Fibroblast of peridontal ligament (primary cell): ENCODE results near the gene PMCH.
A peak's percentile ranks its signal among the peaks of the same experiment; 100 is the strongest.
"Not testable (repeated sequence)": the region's sequence is repeated elsewhere in the genome, so short reads cannot be mapped to it uniquely, and the experiment has no call there.

Source experiments
- DNase-seq: peaks from one replicate; pipeline ENCODE4 v3.0.0-alpha.2; 2010; ENCODE audit errors: extremely low read depth

The PMCH gene

GRCh38 chr12:102197789-102198188 is at the start of gene PMCH:
TSS of gene PMCH (minus strand) at chr12:102197833. CDS start at chr12:102197770, 63 bp downstream.
- DNase-seq, result peak; percentile 38

- DNase-seq, result not testable (repeated sequence)
Observed at GRCh38 chr12:102240859-102241258, 43.2 kb upstream of the PMCH start.

- peak; percentile 50 for DNase-seq
Observed at GRCh38 chr12:102234599-102234998, 37.0 kb upstream of the PMCH start.

GRCh38 chr12:102232446-102232845 is 34.8 kb upstream of the PMCH start:
- peak; percentile 90 for DNase-seq

- DNase-seq, result peak; percentile 50
Observed at GRCh38 chr12:102232036-102232435, 34.4 kb upstream of the PMCH start.

- no peak for DNase-seq
Observed at GRCh38 chr12:102227954-102228353, 30.3 kb upstream of the PMCH start.

- DNase-seq, result no peak
Observed at GRCh38 chr12:102220736-102221135, 23.1 kb upstream of the PMCH start.

- peak; percentile 77 for DNase-seq
Observed at GRCh38 chr12:102215992-102216691, 18.5 kb upstream of the PMCH start.

- DNase-seq, result no peak
Observed at GRCh38 chr12:102204025-102204424, 6.4 kb upstream of the PMCH start.

- no peak for DNase-seq
Observed at GRCh38 chr12:102202556-102202955, 4.9 kb upstream of the PMCH start.

GRCh38 chr12:102201436-102202061 is 3.9 kb upstream of the PMCH start:
- DNase-seq, result no peak

- no peak for DNase-seq
Observed at GRCh38 chr12:102195826-102196225, 1.8 kb downstream of the PMCH start.

GRCh38 chr12:102182635-102183034 is 15.0 kb downstream of the PMCH start:
- DNase-seq, result no peak

GRCh38 chr12:102174761-102175160 is 22.9 kb downstream of the PMCH start:
- no peak for DNase-seq

GRCh38 chr12:102174117-102174516 is 23.5 kb downstream of the PMCH start:
- no peak for DNase-seq

GRCh38 chr12:102172436-102172835 is 25.2 kb downstream of the PMCH start:
- DNase-seq, result peak; percentile 87

- DNase-seq, result no peak
Observed at GRCh38 chr12:102171951-102172350, 25.7 kb downstream of the PMCH start.

- DNase-seq, result peak; percentile 42
Observed at GRCh38 chr12:102169922-102170621, 27.6 kb downstream of the PMCH start.

GRCh38 chr12:102167821-102168604 is 29.6 kb downstream of the PMCH start:
- DNase-seq, result peak; percentile 66

- no peak for DNase-seq
Observed at GRCh38 chr12:102163383-102163782, 34.2 kb downstream of the PMCH start.

GRCh38 chr12:102155206-102155605 is 42.4 kb downstream of the PMCH start:
- not testable (repeated sequence) for DNase-seq

- DNase-seq, result not testable (repeated sequence)
Observed at GRCh38 chr12:102147062-102147587, 50.5 kb downstream of the PMCH start.
